C4-2B (cell line): Measurements from ENCODE around the gene JAG2.

Source experiments
- CTCF ChIP-seq: fragments of 450-650 bp; conservative IDR thresholded peaks from 2 replicates; pipeline ENCODE4 v1.5.1; 2017; ENCODE audit warnings: mild to moderate bottlenecking
- ZFX ChIP-seq: fragments of 450-650 bp; IDR thresholded peaks from 2 replicates; pipeline ENCODE4 v1.6.1; 2017

- no peak for TF ChIP-seq CTCF
- no peak for TF ChIP-seq ZFX
These were observed 38.3 kb upstream of the JAG2 start for GRCh38 chr14:105206873-105207272.
